LNCaP clone FGC (cell line): ENCODE data around the gene MYO19.
"Not testable (repeated sequence)": the region's sequence is repeated elsewhere in the genome, so short reads cannot be mapped to it uniquely, and the experiment has no call there.

Experiments
- DNase-seq: peaks from one replicate; pipeline ENCODE4 v3.0.0-alpha.2; 2011; ENCODE audit warnings: low read depth
- H3K4me3 ChIP-seq: 2 replicates; pipeline ENCODE4 v1.5.1; 2011; ENCODE audit warnings: mild to moderate bottlenecking, low read depth, low read length, control low read depth
- CTCF ChIP-seq: IDR thresholded peaks from 2 replicates; pipeline ENCODE4 v1.5.1; 2012; ENCODE audit warnings: mild to moderate bottlenecking; ENCODE audit not compliant: control insufficient read depth, insufficient read depth; ENCODE audit errors: extremely low read depth

The MYO19 gene

GRCh38 chr17:36494674-36495073, 40.0 kb downstream of the MYO19 start:
- no peak overlapping the region for H3K4me3 ChIP-seq
- DNase-seq = peak; percentile 35
- TF ChIP-seq CTCF = no peak

- no peak overlapping the region for H3K4me3 ChIP-seq
- DNase-seq = no peak
- TF ChIP-seq CTCF = no peak
Measured at GRCh38 chr17:36493956-36494355, 40.7 kb downstream of the MYO19 start.

- peak; percentile 96 for DNase-seq
- TF ChIP-seq CTCF = 0 out of 2 replicates have a peak, but pooled peaks have one; percentile 4
- H3K4me3 ChIP-seq = peak within 1 kb of the TSS; percentile 95
Measured at GRCh38 chr17:36486204-36487194, 48.2 kb downstream of the MYO19 start, which contains the start of gene ZNHIT3. Gene ZNHIT3, plus strand, starts transcription at chr17:36486681. Its CDS starts 19 bp downstream, at chr17:36486700.

GRCh38 chr17:36485805-36486203, 48.9 kb downstream of the MYO19 start:
- peak overlapping the region; percentile 95 for H3K4me3 ChIP-seq
- no peak for DNase-seq
- TF ChIP-seq CTCF = no peak

- H3K4me3 ChIP-seq = no peak overlapping the region
- TF ChIP-seq CTCF = no peak
- no peak for DNase-seq
Measured at GRCh38 chr17:36485027-36485426, 49.6 kb downstream of the MYO19 start.

- H3K4me3 ChIP-seq, DNase-seq: not testable (repeated sequence)
Measured at GRCh38 chr17:36484021-36484420, 50.6 kb downstream of the MYO19 start.

GRCh38 chr17:36482611-36483504, 51.8 kb downstream of the MYO19 start:
- no peak overlapping the region for H3K4me3 ChIP-seq
- peak; percentile 39 for DNase-seq
- peak; percentile 99 for TF ChIP-seq CTCF
